IMR-90 (cell line): Measurements from ENCODE around the gene RERE. TPM values are rescaled to one million over a fixed set of nuclear protein-coding genes. Genes with fewer than 3 reads are reported as not detected.

Experiments used
- ATAC-seq: fragments of 200-7000 bp; cut with Tn5 transposase; 2 replicates; pipeline ENCODE4 v1.9.1; 2020; ENCODE audit warnings: low read depth, mild to moderate bottlenecking, moderate library complexity
- BruUV-seq: library from RNA; stranded (reverse); fragments of 400-500 nt; replicated peaks from 2 replicates; lab custom pipeline; 2021; lab: Mats Ljungman, UMichigan
- CTCF ChIA-PET: fragments of 300-600 bp; formaldehyde crosslinking; extraction: SDS; loops from one replicate; lab custom pipeline; 2021; ENCODE audit warnings: antibody characterized with exemption; lab: Yijun Ruan, JAX
- POLR2A ChIA-PET: fragments of 300-600 bp; sonication (Branson Sonifier 250); formaldehyde crosslinking; loops from one replicate; lab custom pipeline; 2022; ENCODE audit warnings: antibody characterized with exemption; ENCODE audit not compliant: unreplicated experiment; lab: Charles Lee
- DNase-seq: peaks from one replicate; pipeline ENCODE4 v3.0.0; 2013
- H2AFZ ChIP-seq: replicated peaks from 2 replicates; pipeline ENCODE3; 2013; ENCODE audit warnings: low read length, mild to moderate bottlenecking; ENCODE audit not compliant: poor library complexity
- H2AK5ac ChIP-seq: 2 replicates; pipeline ENCODE4 v1.6.1; 2013; ENCODE audit warnings: low read depth, low read length, inconsistent platforms
- H2AK9ac ChIP-seq: replicated peaks from 2 replicates; pipeline ENCODE3; 2013; ENCODE audit warnings: mild to moderate bottlenecking, low read depth, low read length, moderate library complexity; ENCODE audit not compliant: poor library complexity
- H2BK120ac ChIP-seq: 2 replicates; pipeline ENCODE4 v1.6.1; 2013; ENCODE audit warnings: low read depth, low read length, inconsistent platforms
- H2BK15ac ChIP-seq: 3 replicates; pipeline ENCODE4 v1.6.1; 2013; ENCODE audit warnings: low read depth, low read length, inconsistent platforms
- H2BK20ac ChIP-seq: 2 replicates; pipeline ENCODE4 v1.6.1; 2013; ENCODE audit warnings: low read depth, mild to moderate bottlenecking, inconsistent platforms, low read length, moderate library complexity
- H2BK5ac ChIP-seq: 2 replicates; pipeline ENCODE4 v1.6.1; 2013; ENCODE audit warnings: mild to moderate bottlenecking, low read depth, low read length, inconsistent platforms; ENCODE audit not compliant: poor library complexity, severe bottlenecking
- H3K14ac ChIP-seq: replicated peaks from 2 replicates; pipeline ENCODE4 v1.6.1; 2013; ENCODE audit warnings: low read depth, low read length, inconsistent platforms
- H3K18ac ChIP-seq: 2 replicates; pipeline ENCODE4 v1.6.1; 2013; ENCODE audit warnings: low read depth, low read length, control low read depth
- H3K23ac ChIP-seq: 2 replicates; pipeline ENCODE4 v1.6.1; 2013; ENCODE audit warnings: low read depth, low read length, inconsistent platforms
- H3K27ac ChIP-seq: 2 replicates; pipeline ENCODE4 v1.5.1; 2013; ENCODE audit warnings: mild to moderate bottlenecking, control low read depth, low read length; ENCODE audit not compliant: insufficient read depth
- H3K27me3 ChIP-seq: 2 replicates; pipeline ENCODE4 v1.6.1; 2013; ENCODE audit warnings: low read length; ENCODE audit not compliant: control insufficient read depth, insufficient read depth
- H3K36me3 ChIP-seq: 2 replicates; pipeline ENCODE4 v1.6.1; 2013; ENCODE audit warnings: low read length, mixed read lengths; ENCODE audit not compliant: control insufficient read depth, insufficient read depth
- H3K4ac ChIP-seq: 2 replicates; pipeline ENCODE4 v1.6.1; 2013; ENCODE audit warnings: low read depth, low read length, inconsistent platforms
- H3K4me1 ChIP-seq: 2 replicates; pipeline ENCODE4 v1.6.1; 2013; ENCODE audit warnings: low read length, mixed read lengths; ENCODE audit not compliant: control insufficient read depth, insufficient read depth
- H3K4me2 ChIP-seq: 2 replicates; pipeline ENCODE4 v1.6.1; 2013; ENCODE audit warnings: low read depth, mild to moderate bottlenecking, control low read depth, low read length, moderate library complexity
- H3K4me3 ChIP-seq: 2 replicates; pipeline ENCODE4 v1.5.1; 2013; ENCODE audit warnings: low read depth, mild to moderate bottlenecking, control low read depth, low read length, moderate library complexity; ENCODE audit not compliant: insufficient read depth
- H3K56ac ChIP-seq: 2 replicates; pipeline ENCODE4 v1.6.1; 2013; ENCODE audit warnings: low read length, inconsistent platforms; ENCODE audit not compliant: insufficient read depth; ENCODE audit errors: extremely low read depth
- H3K79me1 ChIP-seq, 2 experiments: 2 replicates each; pipeline ENCODE4 v1.6.1; 2013; ENCODE audit warnings: low read length in 2 of 2, inconsistent platforms in 1 of 2, low read depth in 1 of 2
- H3K9ac ChIP-seq: 2 replicates; pipeline ENCODE4 v1.6.1; 2013; ENCODE audit warnings: low read depth, low read length, control low read depth
- H3K9me1 ChIP-seq: 2 replicates; pipeline ENCODE4 v1.6.1; 2013; ENCODE audit warnings: low read length, inconsistent platforms; ENCODE audit not compliant: insufficient read depth
- H3K9me3 ChIP-seq: 2 replicates; pipeline ENCODE4 v1.6.1; 2013; ENCODE audit warnings: low read length; ENCODE audit not compliant: control insufficient read depth, insufficient read depth
- H4K20me1 ChIP-seq: 2 replicates; pipeline ENCODE4 v1.6.1; 2013; ENCODE audit warnings: low read length, inconsistent platforms; ENCODE audit not compliant: insufficient read depth
- H4K5ac ChIP-seq: 2 replicates; pipeline ENCODE4 v1.6.1; 2013; ENCODE audit warnings: mild to moderate bottlenecking, low read depth, low read length, control low read depth
- H4K8ac ChIP-seq, 2 experiments: 2 replicates each; pipeline ENCODE4 v1.6.1; 2013; ENCODE audit warnings: low read depth in 2 of 2, low read length in 2 of 2, control low read depth in 1 of 2, inconsistent platforms in 1 of 2
- H4K91ac ChIP-seq: 2 replicates; pipeline ENCODE4 v1.6.1; 2013; ENCODE audit warnings: low read depth, low read length, inconsistent platforms; ENCODE audit not compliant: insufficient read depth
- CEBPB ChIP-seq: IDR thresholded peaks from 2 replicates; pipeline ENCODE4 v1.6.1; 2012; ENCODE audit warnings: low read depth, low read length, improper control_type of control experiment
- CHD1 ChIP-seq: IDR thresholded peaks from 2 replicates; pipeline ENCODE4 v1.6.1; 2012; ENCODE audit warnings: low read depth, low read length, improper control_type of control experiment
- CTCF ChIP-seq: conservative IDR thresholded peaks from 2 replicates; pipeline ENCODE4 v1.5.1; 2012; ENCODE audit warnings: mild to moderate bottlenecking, low read depth, low read length, improper control_type of control experiment
- ELK1 ChIP-seq: fragments of 150-350 bp; IDR thresholded peaks from 2 replicates; pipeline ENCODE4 v1.6.1; 2016; ENCODE audit warnings: low read depth, mild to moderate bottlenecking, low read length, moderate library complexity, borderline replicate concordance
- FOS ChIP-seq: fragments of 150-350 bp; IDR thresholded peaks from 2 replicates; pipeline ENCODE4 v1.6.1; 2016; ENCODE audit warnings: low read depth, low read length
- MAFK ChIP-seq: IDR thresholded peaks from 2 replicates; pipeline ENCODE4 v1.6.1; 2012; ENCODE audit warnings: low read depth, low read length, improper control_type of control experiment
- MAZ ChIP-seq: IDR thresholded peaks from 2 replicates; pipeline ENCODE4 v1.6.1; 2012; ENCODE audit warnings: low read depth, mild to moderate bottlenecking, low read length, improper control_type of control experiment, moderate library complexity, borderline replicate concordance
- MXI1 ChIP-seq: IDR thresholded peaks from 2 replicates; pipeline ENCODE4 v1.6.1; 2012; ENCODE audit warnings: low read depth, mild to moderate bottlenecking, low read length, moderate library complexity, borderline replicate concordance
- POLR2A ChIP-seq: IDR thresholded peaks from 2 replicates; pipeline ENCODE4 v1.6.1; 2012; ENCODE audit warnings: mild to moderate bottlenecking, low read depth, low read length
- RAD21 ChIP-seq: IDR thresholded peaks from 2 replicates; pipeline ENCODE4 v1.6.1; 2012; ENCODE audit warnings: low read length, improper control_type of control experiment
- RCOR1 ChIP-seq: IDR thresholded peaks from 2 replicates; pipeline ENCODE4 v1.6.1; 2012; ENCODE audit warnings: mild to moderate bottlenecking, low read length, improper control_type of control experiment; ENCODE audit not compliant: insufficient replicate concordance
- RFX5 ChIP-seq: IDR thresholded peaks from 2 replicates; pipeline ENCODE4 v1.8.0; 2012; ENCODE audit warnings: low read depth, mild to moderate bottlenecking, low read length, moderate library complexity
- USF2 ChIP-seq: fragments of 150-350 bp; IDR thresholded peaks from 2 replicates; pipeline ENCODE4 v1.6.1; 2017; ENCODE audit warnings: mild to moderate bottlenecking, antibody characterized with exemption, low read length, low read depth
- WGBS, 2 experiments: methylation state at CpG; one replicate each; pipeline versions ENCODE4 v1.1.5 to v1.1.7; 2013; ENCODE audit warnings: missing lambda C conversion rate in 2 of 2; ENCODE audit not compliant: insufficient read length in 1 of 2; ENCODE audit errors: extremely low coverage in 2 of 2; 5-methylcytosine and 5-hydroxymethylcytosine counted together
- dilution Hi-C: fragments of 300-500 bp; cut with HindIII; formaldehyde crosslinking; loops from one replicate; pipeline ENCODE4 v1.14.3; 2018; ENCODE audit warnings: low sequenced_read_pairs; ENCODE audit not compliant: unreplicated experiment
- in situ Hi-C: fragments of 300-500 bp; cut with MboI; formaldehyde crosslinking; loops from 3 replicates; pipeline ENCODE4 v1.14.3; 2019; ENCODE audit warnings: low sequenced_read_pairs, inconsistent platforms, mixed read lengths
- intact Hi-C: fragments of 100-400 bp; cut with micrococcal nuclease; formaldehyde crosslinking; loops from 2 replicates; pipeline ENCODE4 v1.10.0; 2022
- polyA plus RNA-seq, 3 experiments: library from polyadenylated mRNA; depleted of rRNA; stranded (reverse); fragments of >200 nt; gene quantifications; 2 replicates each; pipeline ENCODE4 v1.2.3, GENCODE V29; 2012; ENCODE audit warnings: low replicate concordance in 1 of 3
- total RNA-seq: library from RNA; depleted of rRNA; stranded (reverse); fragments of >200 nt; gene quantifications from 2 replicates; pipeline ENCODE4 v1.2.3, GENCODE V29; 2012

Gene RERE
- total and polyA plus RNA-seq, 2 of the 4 experiments (the other 2 are of a cell fraction) = 11.5 to 25.1 TPM

GRCh38 chr1:8848663-8849386 lies 31.4 kb upstream of the RERE start:
- Histone ChIP-seq H3K18ac (peak overlapping the region; percentile 39; the same call in 1 of the 2 replicates), H3K4me1 (peaks cover 2% of the 10 kb centered on the region), H2AFZ (peak overlapping the region; percentile 74), H2AK9ac (peak overlapping the region; percentile 82), H2BK120ac (no peak overlapping the region), H4K91ac (peak overlapping the region; percentile 59; the same call in 1 of the 2 replicates), H3K23ac (no peak overlapping the region), H3K27ac (no peak overlapping the region), H3K4ac (no peak overlapping the region), H4K5ac (no peak overlapping the region), H4K8ac (no peak overlapping the region), H2BK20ac (peak overlapping the region; percentile 27; the same call in 1 of the 2 replicates), H3K9me1 (no peaks in the 10 kb centered on the region; the same call in 1 of the 2 replicates), H3K9me3 (no peaks in the 10 kb centered on the region), H3K56ac (no peak overlapping the region), H3K9ac (0 out of 2 replicates have a peak overlapping the region, but pooled peaks have one; percentile 3), H3K79me1 (no peaks in the 10 kb centered on the region), H3K4me2 (peak overlapping the region; percentile 32; the same call in 1 of the 2 replicates), H2BK15ac (peak overlapping the region; percentile 29; the same call in 1 of the 3 replicates), H3K14ac (no peak overlapping the region; the same call in 1 of the 2 replicates), H3K4me3 (no peak overlapping the region), H2BK5ac (no peak overlapping the region), H3K27me3 (peaks cover 10% of the 10 kb centered on the region), H3K36me3 (no peaks in the 10 kb centered on the region), H2AK5ac (peak overlapping the region; percentile 69), H4K20me1 (peaks cover 5% of the 10 kb centered on the region; the same call in 1 of the 2 replicates)
- in situ Hi-C loops = loop anchor here (10.0 kb wide), 1 partner anchor 284 kb away; no protein-coding TSS in a partner anchor
- CTCF ChIA-PET = interaction anchor here (0.6 to 1.9 kb wide), 30 partner anchors 9 to 438 kb away, joined by 3 to 15 read pairs (median 4); no protein-coding TSS in a partner anchor
- peak; percentile 97 for ATAC-seq
- POLR2A ChIA-PET = no interaction called here
- dilution Hi-C loops = no loop called here
- peak; percentile 93 for DNase-seq
- intact Hi-C loops = loop anchor here (2.0 kb wide), 2 partner anchors 122 to 288 kb away; no protein-coding TSS in a partner anchor
- 44% methylated on average over 3 of the region's 19 CpGs; no CpG with 5 or more reads in 1 of the 2 experiments for WGBS, 2 experiments
- no TSS peak for BruUV-seq
- no peak for TF ChIP-seq MAFK
- peak; percentile 95 for TF ChIP-seq CTCF
- TF ChIP-seq RFX5 = no peak
- TF ChIP-seq USF2 = no peak
- no peak for TF ChIP-seq ELK1
- no peak for TF ChIP-seq MXI1
- TF ChIP-seq MAZ = no peak
- 0 out of 2 replicates have a peak, but pooled peaks have one; percentile 33 for TF ChIP-seq POLR2A
- peak; percentile 92 for TF ChIP-seq RAD21
- no peak for TF ChIP-seq RCOR1
- TF ChIP-seq CEBPB = 0 out of 2 replicates have a peak, but pooled peaks have one; percentile 21
- no peak for TF ChIP-seq FOS
- TF ChIP-seq CHD1 = no peak
